ENCODE measurements around the gene DLGAP1. TPM values are rescaled to one million over a fixed set of nuclear protein-coding genes. Genes with fewer than 3 reads are reported as not detected.

DLGAP1 gene
- total RNA-seq, 2 experiments from 2014 or later: 0.31 to 0.36 TPM

GRCh38 chr18:3867236-3867635, 587.9 kb downstream of the DLGAP1 start:
- TF ChIP-seq CTCF (IDR thresholded peaks at IDR 0.05): no peak
- Histone ChIP-seq H3K4me1 (ENCODE audit: insufficient read depth, low read length) (no peaks in the 10 kb centered on the region), H3K27me3 (ENCODE audit: control insufficient read depth in 1 of 2, insufficient read depth in 2 of 2, low read length in 2 of 2) (no peaks in the 10 kb centered on the region), H3K27ac (ENCODE audit: low read depth in 1 of 2, low read length in 2 of 2) (no peak overlapping the region), H3K36me3 (ENCODE audit: insufficient read depth, low read length) (no peaks in the 10 kb centered on the region), H3K4me3 (ENCODE audit: low read length) (no peak overlapping the region), H3K9me3 (ENCODE audit: control insufficient read depth in 1 of 2, insufficient read depth in 1 of 2, low read length in 2 of 2) (no peaks in the 10 kb centered on the region)
- ChIA-PET CTCF (no interaction called here), POLR2A (no interaction called here)
- intact Hi-C loops (cut with DNase I, micrococcal nuclease): no loop called here
- DNase-seq (no peak), ATAC-seq (ENCODE audit: poor library complexity) (no peak)
- Mint-ChIP-seq H3K27ac (no peak overlapping the region), H3K4me1 (ENCODE audit: low read depth) (no peaks in the 10 kb centered on the region), H3K36me3 (ENCODE audit: low read depth) (no peaks in the 10 kb centered on the region), H3K27me3 (peaks cover 37% of the 10 kb centered on the region), H3K4me3 (no peak overlapping the region), H3K9me3 (no peaks in the 10 kb centered on the region)

- no peaks in the 10 kb centered on the region for H3K36me3 Mint-ChIP-seq (ENCODE audit: low read depth)
- Histone ChIP-seq H3K27ac (ENCODE audit: low read depth in 1 of 2, low read length in 2 of 2) (no peak overlapping the region), H3K4me3 (ENCODE audit: low read length) (no peak overlapping the region), H3K4me1 (ENCODE audit: insufficient read depth, low read length) (no peaks in the 10 kb centered on the region), H3K9me3 (ENCODE audit: control insufficient read depth in 1 of 2, insufficient read depth in 1 of 2, low read length in 2 of 2) (no peaks in the 10 kb centered on the region), H3K36me3 (ENCODE audit: insufficient read depth, low read length) (no peaks in the 10 kb centered on the region), H3K27me3 (ENCODE audit: control insufficient read depth in 1 of 2, insufficient read depth in 2 of 2, low read length in 2 of 2) (no peaks in the 10 kb centered on the region)
- DNase-seq (no peak), ATAC-seq (ENCODE audit: poor library complexity) (no peak)
- TF ChIP-seq CTCF (IDR thresholded peaks at IDR 0.05): no peak
- CTCF ChIA-PET: no interaction called here
- intact Hi-C loops (cut with DNase I, micrococcal nuclease): no loop called here
- H3K27me3 Mint-ChIP-seq: peaks cover 18% of the 10 kb centered on the region
- no peaks in the 10 kb centered on the region for H3K4me1 Mint-ChIP-seq (ENCODE audit: low read depth)
- POLR2A ChIA-PET: no interaction called here
- H3K9me3 Mint-ChIP-seq: no peaks in the 10 kb centered on the region
- no peak overlapping the region for H3K4me3 Mint-ChIP-seq
- H3K27ac Mint-ChIP-seq: no peak overlapping the region
Observed at GRCh38 chr18:3864669-3865298, 590.3 kb downstream of the DLGAP1 start.

- ATAC-seq (ENCODE audit: poor library complexity): no peak
- Mint-ChIP-seq H3K27ac (no peak overlapping the region), H3K27me3 (peaks cover 18% of the 10 kb centered on the region), H3K4me3 (no peak overlapping the region), H3K4me1 (ENCODE audit: low read depth) (no peaks in the 10 kb centered on the region), H3K36me3 (ENCODE audit: low read depth) (no peaks in the 10 kb centered on the region), H3K9me3 (no peaks in the 10 kb centered on the region)
- POLR2A ChIA-PET: no interaction called here
- CTCF ChIA-PET: no interaction called here
- no peaks in the 10 kb centered on the region for H3K27me3 ChIP-seq (ENCODE audit: control insufficient read depth in 1 of 2, insufficient read depth in 2 of 2, low read length in 2 of 2)
- H3K4me3 ChIP-seq (ENCODE audit: low read length): no peak overlapping the region
- no peak for DNase-seq
- no peaks in the 10 kb centered on the region for H3K4me1 ChIP-seq (ENCODE audit: insufficient read depth, low read length)
- H3K36me3 ChIP-seq (ENCODE audit: insufficient read depth, low read length): no peaks in the 10 kb centered on the region
- no peak overlapping the region for H3K27ac ChIP-seq (ENCODE audit: low read depth in 1 of 2, low read length in 2 of 2)
- TF ChIP-seq CTCF (IDR thresholded peaks at IDR 0.05): no peak
- no peaks in the 10 kb centered on the region for H3K9me3 ChIP-seq (ENCODE audit: control insufficient read depth in 1 of 2, insufficient read depth in 1 of 2, low read length in 2 of 2)
- intact Hi-C loops (cut with DNase I, micrococcal nuclease): no loop called here
Observed at GRCh38 chr18:3863593-3863992, 591.5 kb downstream of the DLGAP1 start.

All from CD4-positive, alpha-beta T cell (primary cell).